ENCODE data around the gene ACADS. TPM values are rescaled to one million over a fixed set of nuclear protein-coding genes. Genes with fewer than 3 reads are reported as not detected.

The ACADS gene
- total RNA-seq, 6 donors from 2014 or later, result 24.1 to 43.1 (median 32.9) TPM

DNA sequence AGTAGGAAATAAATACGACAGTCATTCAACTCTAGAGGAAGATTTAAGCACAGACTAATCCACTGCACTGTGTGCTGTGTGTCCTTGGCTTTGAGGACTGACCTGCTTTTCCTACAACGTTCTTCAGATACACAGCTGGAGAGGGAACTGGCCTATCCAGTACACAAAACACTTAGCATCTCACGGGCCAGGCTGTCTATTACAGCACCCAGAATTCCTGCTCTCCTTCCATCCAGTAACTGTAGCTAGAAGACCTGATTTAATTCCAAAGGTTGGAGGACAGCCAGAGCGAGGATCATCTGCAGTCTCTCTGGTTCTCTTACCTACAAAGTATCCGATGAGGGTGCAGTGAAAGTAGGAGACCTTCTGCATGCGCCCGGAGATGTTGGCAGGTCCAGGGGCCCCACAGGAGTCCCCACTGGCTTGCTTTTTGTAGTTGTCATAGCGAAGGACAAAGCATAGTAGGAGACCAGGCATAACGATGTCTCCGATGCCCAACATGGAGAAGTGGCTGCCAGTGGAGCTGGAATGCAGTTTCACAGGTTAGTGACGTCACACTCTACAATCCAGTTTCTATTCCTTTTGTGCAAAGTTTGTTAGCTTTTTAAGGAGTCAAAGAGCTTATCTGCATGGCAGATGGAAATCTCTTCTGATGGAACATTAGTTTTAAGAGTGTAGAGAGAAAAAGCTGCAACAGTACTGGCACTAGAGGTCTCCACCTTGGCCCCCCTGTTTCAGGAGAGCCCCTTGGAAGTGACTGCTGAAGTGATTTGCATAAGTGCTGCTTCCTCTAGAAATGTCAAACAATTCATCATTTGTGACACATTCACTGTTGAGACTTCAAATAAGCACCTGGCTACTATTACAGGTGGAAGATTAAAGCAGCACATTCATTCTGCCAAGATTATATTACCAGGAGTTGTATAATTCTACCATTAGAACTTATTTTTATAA, 41.7 kb downstream of the ACADS start:
- Histone ChIP-seq H3K36me3 (peaks cover 18 to 71% (median 54%) of the 10 kb centered on the region in 4 donors), H3K27ac (peak overlapping the region in 3 of 4 donors; percentile 10 to 45 (median 40)), H3K4me1 (peaks cover 0 to 14% (median 2%) of the 10 kb centered on the region in 4 donors), H3K4me3 (no peak overlapping the region), H3K9me3 (no peaks in the 10 kb centered on the region), H3K27me3 (no peaks in the 10 kb centered on the region)
- TF ChIP-seq POLR2A (IDR thresholded peaks at IDR 0.05), result no peak
- no peak for TF ChIP-seq POLR2AphosphoS5 (IDR thresholded peaks at IDR 0.05)
- TF ChIP-seq EP300 (IDR thresholded peaks at IDR 0.05), result no peak
- TF ChIP-seq, protein P1, sequence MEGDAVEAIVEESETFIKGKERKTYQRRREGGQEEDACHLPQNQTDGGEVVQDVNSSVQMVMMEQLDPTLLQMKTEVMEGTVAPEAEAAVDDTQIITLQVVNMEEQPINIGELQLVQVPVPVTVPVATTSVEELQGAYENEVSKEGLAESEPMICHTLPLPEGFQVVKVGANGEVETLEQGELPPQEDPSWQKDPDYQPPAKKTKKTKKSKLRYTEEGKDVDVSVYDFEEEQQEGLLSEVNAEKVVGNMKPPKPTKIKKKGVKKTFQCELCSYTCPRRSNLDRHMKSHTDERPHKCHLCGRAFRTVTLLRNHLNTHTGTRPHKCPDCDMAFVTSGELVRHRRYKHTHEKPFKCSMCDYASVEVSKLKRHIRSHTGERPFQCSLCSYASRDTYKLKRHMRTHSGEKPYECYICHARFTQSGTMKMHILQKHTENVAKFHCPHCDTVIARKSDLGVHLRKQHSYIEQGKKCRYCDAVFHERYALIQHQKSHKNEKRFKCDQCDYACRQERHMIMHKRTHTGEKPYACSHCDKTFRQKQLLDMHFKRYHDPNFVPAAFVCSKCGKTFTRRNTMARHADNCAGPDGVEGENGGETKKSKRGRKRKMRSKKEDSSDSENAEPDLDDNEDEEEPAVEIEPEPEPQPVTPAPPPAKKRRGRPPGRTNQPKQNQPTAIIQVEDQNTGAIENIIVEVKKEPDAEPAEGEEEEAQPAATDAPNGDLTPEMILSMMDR (IDR thresholded peaks at IDR 0.05), result no peak
- WGBS, 2 donors, result 78 to 81% methylated on average over 11 of the region's 11 CpGs
- ATAC-seq (ENCODE audit: low FRiP score in 2 of 2) (peak; percentile 31 to 53), DNase-seq (peak in 1 of 2 donors; percentile 44)

DNA sequence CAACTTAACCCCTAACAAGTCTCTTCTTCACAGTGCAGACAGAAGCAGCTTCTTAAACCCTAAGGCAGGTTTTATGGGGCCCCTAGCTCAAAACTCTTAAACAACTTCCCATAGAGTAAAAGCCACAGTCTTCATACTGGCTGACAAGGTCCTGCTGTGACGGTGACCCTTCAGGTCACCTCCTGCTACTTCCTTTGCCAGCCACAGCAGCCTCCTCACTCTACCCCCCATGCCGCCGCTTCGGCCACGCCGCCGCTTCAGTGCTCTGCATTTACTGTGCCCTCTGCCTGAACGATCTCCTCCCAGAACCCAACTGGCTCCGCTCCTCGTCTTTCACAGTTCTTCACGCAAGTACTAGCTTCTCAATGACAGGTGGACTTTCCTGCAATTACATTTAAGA, 45.5 kb downstream of the ACADS start:
- WGBS, 2 donors, result 87 to 90% methylated on average over 11 of the region's 11 CpGs
- DNase-seq, result peak in 1 of 2 donors; percentile 55
- TF ChIP-seq POLR2AphosphoS5 (IDR thresholded peaks at IDR 0.05), result no peak
- TF ChIP-seq, protein P1 (IDR thresholded peaks at IDR 0.05), result no peak
- no peak for TF ChIP-seq POLR2A (IDR thresholded peaks at IDR 0.05)
- TF ChIP-seq EP300 (IDR thresholded peaks at IDR 0.05), result no peak

DNA sequence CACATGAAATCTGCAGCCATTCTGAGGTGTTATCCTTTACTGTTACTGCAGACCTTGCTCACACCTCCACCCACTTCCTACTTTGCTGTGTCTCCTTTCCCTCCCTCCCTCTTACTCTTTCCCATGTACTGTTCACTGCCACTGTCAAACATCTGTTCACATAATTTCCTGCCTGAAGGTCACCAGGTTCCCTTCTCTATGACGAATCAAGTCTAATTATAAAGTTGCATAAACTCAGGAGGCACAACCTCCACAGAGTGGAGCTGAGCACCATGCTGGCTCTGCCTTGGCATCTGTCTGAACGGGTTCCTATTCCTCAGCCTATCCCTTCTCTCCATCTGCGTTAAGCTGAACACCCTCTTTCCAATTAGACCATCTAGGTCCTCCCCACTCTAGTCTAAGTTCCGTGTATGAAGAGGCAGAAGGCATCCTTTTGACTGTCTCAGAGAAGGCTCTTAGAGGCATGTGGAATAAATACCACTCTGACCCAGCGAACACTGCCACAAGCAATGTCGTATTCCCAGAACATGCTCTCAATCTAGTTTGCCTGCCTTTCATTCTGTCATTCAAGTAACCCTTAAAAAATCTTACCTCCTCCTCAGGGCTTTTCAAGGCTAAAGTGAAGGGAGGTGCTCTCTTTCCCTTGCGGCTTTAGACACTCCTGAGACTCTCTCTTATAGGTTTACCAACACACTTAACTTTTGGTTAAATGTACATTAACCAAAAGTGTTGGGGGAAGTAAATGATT, 48.7 kb downstream of the ACADS start:
- Histone ChIP-seq H3K27ac (peak overlapping the region; percentile 6 to 19 (median 16)), H3K4me1 (peaks cover 0 to 17% (median 14%) of the 10 kb centered on the region in 4 donors), H3K9me3 (no peaks in the 10 kb centered on the region), H3K36me3 (peaks cover 0 to 18% (median 3%) of the 10 kb centered on the region in 4 donors), H3K27me3 (no peaks in the 10 kb centered on the region), H3K4me3 (no peak overlapping the region)
- TF ChIP-seq POLR2AphosphoS5 (IDR thresholded peaks at IDR 0.05) (no peak), POLR2A (IDR thresholded peaks at IDR 0.05) (no peak), EP300 (IDR thresholded peaks at IDR 0.05) (no peak)
- TF ChIP-seq, protein P1 (IDR thresholded peaks at IDR 0.05), result no peak
- WGBS, 2 donors, result 54 to 57% methylated on average over 7 of the region's 7 CpGs
- DNase-seq, result no peak
- ATAC-seq (ENCODE audit: low FRiP score in 2 of 2), result peak in 1 of 2 donors; percentile 54

More for the DNA sequence above, 45.5 kb downstream of the ACADS start:
- Histone ChIP-seq H3K27me3 (no peaks in the 10 kb centered on the region), H3K36me3 (peaks cover 8 to 44% (median 30%) of the 10 kb centered on the region in 4 donors), H3K27ac (no peak overlapping the region), H3K4me3 (no peak overlapping the region), H3K9me3 (no peaks in the 10 kb centered on the region), H3K4me1 (peaks cover 0 to 30% (median 17%) of the 10 kb centered on the region in 4 donors)
- no peak for ATAC-seq (ENCODE audit: low FRiP score in 2 of 2)

DNA sequence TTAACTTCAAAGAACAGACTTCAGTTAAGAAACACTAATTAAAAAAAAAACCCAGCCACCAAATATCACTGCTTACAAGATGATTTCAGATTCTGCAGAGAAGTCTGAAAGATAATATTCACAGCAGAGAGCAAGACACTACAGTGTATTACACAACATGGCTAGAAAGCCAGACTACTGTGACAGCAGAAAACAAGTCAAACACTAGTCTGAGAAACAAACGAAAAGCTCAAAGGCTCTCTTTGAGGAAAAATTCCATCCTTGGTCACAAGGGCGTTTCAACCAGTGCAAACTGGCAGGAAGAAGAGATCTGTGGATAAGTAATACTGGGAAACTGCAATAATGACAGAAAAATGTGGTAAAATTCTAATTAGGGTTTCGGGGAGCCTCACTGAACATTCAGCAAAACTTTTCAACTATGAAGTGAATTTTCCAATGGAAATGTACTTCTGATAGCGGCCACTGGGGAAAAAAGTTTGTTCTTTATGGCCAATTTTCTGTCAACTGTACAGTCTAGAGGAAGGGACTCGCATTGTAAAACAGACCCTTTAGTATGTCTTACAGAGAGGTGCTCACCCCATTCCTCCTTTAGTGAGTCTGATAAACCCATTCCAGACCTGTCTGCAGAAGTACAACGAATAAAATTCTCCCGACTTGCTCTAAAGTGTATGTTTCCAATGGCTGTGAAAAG, 50.4 kb downstream of the ACADS start:
- ATAC-seq (ENCODE audit: low FRiP score in 2 of 2), result no peak
- 77 to 82% methylated on average over 7 of the region's 7 CpGs for WGBS, 2 donors
- Histone ChIP-seq H3K9me3 (no peaks in the 10 kb centered on the region), H3K27ac (peak overlapping the region in 1 of 4 donors; percentile 23), H3K36me3 (peaks cover 0 to 29% (median 2%) of the 10 kb centered on the region in 4 donors), H3K4me3 (no peak overlapping the region), H3K27me3 (no peaks in the 10 kb centered on the region), H3K4me1 (peaks cover 0 to 17% (median 14%) of the 10 kb centered on the region in 4 donors)
- no peak for DNase-seq
- no peak for TF ChIP-seq POLR2AphosphoS5 (IDR thresholded peaks at IDR 0.05)
- TF ChIP-seq, protein P1 (IDR thresholded peaks at IDR 0.05), result peak in 2 of 6 experiments; percentile 30 to 32

All from upper lobe of left lung (tissue), 6 donors.